Right atrium auricular region (tissue), 2 donors: ENCODE data around the gene EIF5A. TPM values are rescaled to one million over a fixed set of nuclear protein-coding genes. Genes with fewer than 3 reads are reported as not detected.

Experiments used
- DNase-seq: peaks from one replicate; pipeline ENCODE4 v3.0.0-alpha.2; 2019; ENCODE audit warnings: low spot score
- H3K27ac ChIP-seq, 2 donors: fragments of 200-600 bp; sonication (generic); 1 replicate in 1 of 2; 2 replicates in 1 of 2; pipeline ENCODE4 v1.5.1; 2016 to 2019
- H3K27me3 ChIP-seq, 2 donors: fragments of 200-600 bp; sonication (generic); one replicate each; pipeline versions ENCODE4 v1.5.1 to v1.6.0; 2017 to 2019
- H3K36me3 ChIP-seq: fragments of 200-600 bp; sonication (generic); one replicate; pipeline ENCODE4 v1.5.1; 2016
- H3K4me1 ChIP-seq, 2 donors: fragments of 200-600 bp; sonication (generic); one replicate each; pipeline versions ENCODE4 v1.5.1 to v1.6.0; 2017 to 2019
- H3K4me3 ChIP-seq, 2 donors: fragments of 200-600 bp; sonication (generic); 1 replicate in 1 of 2; 2 replicates in 1 of 2; pipeline ENCODE4 v1.5.1; 2017 to 2019; ENCODE audit warnings: mild to moderate bottlenecking in 1 of 2, moderate library complexity in 1 of 2
- H3K9me3 ChIP-seq, 2 donors: fragments of 200-600 bp; sonication (generic); one replicate each; pipeline ENCODE4 v1.5.1; 2019
- total RNA-seq, 2 donors: library from RNA; depleted of rRNA; stranded (reverse); fragments of >200 nt; gene quantifications; one replicate each; pipeline ENCODE4 v1.1.0, GENCODE V29; 2016
- TF ChIP-seq, protein P1 (sequence below), 2 donors: fragments of 200-600 bp; sonication (generic); IDR thresholded peaks; one replicate each; pipeline ENCODE4 v1.5.1; 2019; ENCODE audit warnings: antibody characterized with exemption in 2 of 2

EIF5A gene
- total RNA-seq, 2 donors from 2014 or later, result 131 to 164 TPM

DNA sequence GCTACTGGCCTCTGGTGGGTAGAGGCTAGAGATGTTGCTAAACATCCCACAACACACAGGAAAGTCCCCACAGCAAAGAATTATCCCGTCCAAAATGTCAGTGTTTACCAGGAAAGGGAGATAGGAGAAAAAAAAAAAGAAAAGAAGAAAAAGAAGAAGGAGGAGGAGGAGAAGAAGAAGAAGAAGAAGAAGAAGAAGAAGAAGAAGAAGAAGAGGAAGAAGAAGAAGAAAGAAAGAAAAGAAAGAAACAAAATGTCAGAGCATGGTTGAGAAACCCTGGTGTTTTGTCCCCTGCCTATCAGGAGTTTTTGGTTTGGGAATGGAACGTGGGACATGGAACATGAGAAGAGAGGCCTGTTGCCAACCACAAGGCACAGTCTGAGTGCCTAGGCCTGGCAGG lies 50.0 kb downstream of the EIF5A start:
- TF ChIP-seq, protein P1, sequence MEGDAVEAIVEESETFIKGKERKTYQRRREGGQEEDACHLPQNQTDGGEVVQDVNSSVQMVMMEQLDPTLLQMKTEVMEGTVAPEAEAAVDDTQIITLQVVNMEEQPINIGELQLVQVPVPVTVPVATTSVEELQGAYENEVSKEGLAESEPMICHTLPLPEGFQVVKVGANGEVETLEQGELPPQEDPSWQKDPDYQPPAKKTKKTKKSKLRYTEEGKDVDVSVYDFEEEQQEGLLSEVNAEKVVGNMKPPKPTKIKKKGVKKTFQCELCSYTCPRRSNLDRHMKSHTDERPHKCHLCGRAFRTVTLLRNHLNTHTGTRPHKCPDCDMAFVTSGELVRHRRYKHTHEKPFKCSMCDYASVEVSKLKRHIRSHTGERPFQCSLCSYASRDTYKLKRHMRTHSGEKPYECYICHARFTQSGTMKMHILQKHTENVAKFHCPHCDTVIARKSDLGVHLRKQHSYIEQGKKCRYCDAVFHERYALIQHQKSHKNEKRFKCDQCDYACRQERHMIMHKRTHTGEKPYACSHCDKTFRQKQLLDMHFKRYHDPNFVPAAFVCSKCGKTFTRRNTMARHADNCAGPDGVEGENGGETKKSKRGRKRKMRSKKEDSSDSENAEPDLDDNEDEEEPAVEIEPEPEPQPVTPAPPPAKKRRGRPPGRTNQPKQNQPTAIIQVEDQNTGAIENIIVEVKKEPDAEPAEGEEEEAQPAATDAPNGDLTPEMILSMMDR (IDR thresholded peaks at IDR 0.05), result no peak
- H3K4me3 ChIP-seq, result no peak overlapping the region
- H3K27ac ChIP-seq, result no peak overlapping the region
- no peaks in the 10 kb centered on the region for H3K9me3 ChIP-seq
- H3K27me3 ChIP-seq, result no peaks in the 10 kb centered on the region
- DNase-seq, result no peak
- peaks cover 0 to 40% of the 10 kb centered on the region in 2 donors for H3K4me1 ChIP-seq
- H3K36me3 ChIP-seq, result no peaks in the 10 kb centered on the region

DNA sequence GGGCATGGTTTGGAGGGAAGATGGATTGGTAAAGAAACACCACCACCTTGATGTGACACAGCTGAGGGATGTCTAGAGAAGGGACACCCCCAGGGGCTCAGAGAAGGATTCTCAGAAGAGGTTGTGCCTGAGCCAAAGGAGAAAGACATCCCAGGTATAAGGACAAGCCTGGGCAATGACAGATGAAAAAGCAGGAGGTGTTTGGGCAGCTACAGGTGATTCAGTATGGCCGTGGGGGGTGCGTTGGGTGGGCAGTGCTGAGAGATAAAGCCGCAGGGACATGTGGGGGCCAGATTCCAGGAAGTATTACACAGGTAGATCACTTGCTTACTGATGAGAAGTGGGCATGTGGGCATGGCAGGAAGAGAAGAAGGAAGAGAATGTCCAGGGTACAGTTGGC lies 54.5 kb downstream of the EIF5A start:
- Histone ChIP-seq H3K27ac (no peak overlapping the region), H3K36me3 (no peaks in the 10 kb centered on the region), H3K4me1 (no peaks in the 10 kb centered on the region), H3K9me3 (no peaks in the 10 kb centered on the region), H3K4me3 (no peak overlapping the region), H3K27me3 (no peaks in the 10 kb centered on the region)
- TF ChIP-seq, protein P1 (IDR thresholded peaks at IDR 0.05), result no peak
- no peak for DNase-seq

Other genes with a start within 250 kb of the EIF5A start
- gene CLEC10A, start 227.4 kb upstream of the EIF5A start, total RNA-seq, result 1 to 10 TPM; 1.4 to 3.6 TPM
- under 1 TPM in 1 of 2 donors, not detected in 1; 0.33 TPM for gene ASGR2, start 192.8 kb upstream of the EIF5A start, total RNA-seq
- gene ASGR1, start 128.3 kb upstream of the EIF5A start, total RNA-seq, result 1 to 10 TPM in 1 of 2 donors, not detected in 1; 1.6 TPM
- gene DLG4, start 87.8 kb upstream of the EIF5A start, total RNA-seq, result 10 to 100 TPM; 15.1 to 33.4 TPM
- gene ACADVL, start 87.7 kb upstream of the EIF5A start, total RNA-seq, result 100 to 1,000 TPM; 695 to 758 TPM
- 10 to 100 TPM; 18.1 to 19.9 TPM for gene DVL2, start 73.1 kb upstream of the EIF5A start, total RNA-seq
- 10 to 100 TPM in 1 of 2 donors, 1 to 10 TPM in 1; 10.0 to 22.4 TPM for gene PHF23, start 68.2 kb upstream of the EIF5A start, total RNA-seq
- 100 to 1,000 TPM; 226 to 469 TPM for gene GABARAP, start 65.2 kb upstream of the EIF5A start, total RNA-seq
- gene CTDNEP1, start 55.9 kb upstream of the EIF5A start, total RNA-seq, result 10 to 100 TPM; 55.0 to 77.2 TPM
- 10 to 100 TPM; 28.1 to 70.7 TPM for gene ELP5, start 55.4 kb upstream of the EIF5A start, total RNA-seq
- gene CLDN7, start 45.1 kb upstream of the EIF5A start, total RNA-seq, result 1 to 10 TPM in 1 of 2 donors, not detected in 1; 2.3 TPM
- 100 to 1,000 TPM in 1 of 2 donors, 10 to 100 TPM in 1; 70.3 to 151 TPM for gene SLC2A4, start 25.9 kb upstream of the EIF5A start, total RNA-seq
- gene YBX2, start 13.0 kb upstream of the EIF5A start, total RNA-seq, result 1 to 10 TPM; 2.9 to 3.0 TPM
- 10 to 100 TPM; 80.4 to 97.0 TPM for gene GPS2, start 7.7 kb downstream of the EIF5A start, total RNA-seq
- gene NEURL4, start 21.7 kb downstream of the EIF5A start, total RNA-seq, result 10 to 100 TPM in 1 of 2 donors, 1 to 10 TPM in 1; 9.5 to 12.8 TPM
- gene ACAP1, start 28.9 kb downstream of the EIF5A start, total RNA-seq, result 1 to 10 TPM; 5.1 to 6.7 TPM
- gene KCTD11, start 44.5 kb downstream of the EIF5A start, total RNA-seq, result 1 to 10 TPM; 4.2 to 6.9 TPM
- gene TMEM95, start 47.5 kb downstream of the EIF5A start, total RNA-seq, result not detected
- gene TNK1, start 73.5 kb downstream of the EIF5A start, total RNA-seq, result 1 to 10 TPM; 4.1 to 4.8 TPM
- gene PLSCR3, start 86.9 kb downstream of the EIF5A start, total RNA-seq, result 10 to 100 TPM; 17.2 to 21.6 TPM
- 10 to 100 TPM; 43.4 to 64.8 TPM for gene TMEM256, start 96.5 kb downstream of the EIF5A start, total RNA-seq
- 10 to 100 TPM in 1 of 2 donors, 1 to 10 TPM in 1; 6.3 to 12.2 TPM for gene NLGN2, start 100.2 kb downstream of the EIF5A start, total RNA-seq
- gene SPEM1, start 112.7 kb downstream of the EIF5A start, total RNA-seq, result not detected
- not detected for gene SPEM2, start 118.0 kb downstream of the EIF5A start, total RNA-seq
- not detected for gene SPEM3, start 121.2 kb downstream of the EIF5A start, total RNA-seq
- gene TMEM102, start 127.8 kb downstream of the EIF5A start, total RNA-seq, result 1 to 10 TPM; 3.7 to 5.6 TPM
- 10 to 100 TPM; 18.6 to 20.9 TPM for gene FGF11, start 131.9 kb downstream of the EIF5A start, total RNA-seq
- 10 to 100 TPM; 15.8 to 19.0 TPM for gene CHRNB1, start 137.4 kb downstream of the EIF5A start, total RNA-seq
- gene ZBTB4, start 172.0 kb downstream of the EIF5A start, total RNA-seq, result 10 to 100 TPM; 50.5 to 67.3 TPM
- not detected for gene SLC35G6, start 173.8 kb downstream of the EIF5A start, total RNA-seq
- gene POLR2A, start 176.7 kb downstream of the EIF5A start, total RNA-seq, result 10 to 100 TPM; 28.4 to 41.2 TPM
- gene TNFSF12, start 241.4 kb downstream of the EIF5A start, total RNA-seq, result 10 to 100 TPM; 39.6 to 50.2 TPM